Hepatocyte (in vitro differentiated cells): ENCODE measurements around the gene CDKN1A. TPM values are rescaled to one million over a fixed set of nuclear protein-coding genes. Genes with fewer than 3 reads are reported as not detected.

Source experiments
- DNase-seq: peaks from one replicate; pipeline ENCODE4 v3.0.0-alpha.2; 2016; ENCODE audit warnings: low spot score
- H2AFZ ChIP-seq: fragments of 200-600 bp; sonication (generic); 2 replicates; pipeline ENCODE4 v1.6.0; 2016; ENCODE audit warnings: antibody characterized with exemption, mild to moderate bottlenecking
- H3K27ac ChIP-seq: fragments of 200-600 bp; sonication (generic); 2 replicates; pipeline ENCODE4 v1.5.1; 2016; ENCODE audit warnings: mild to moderate bottlenecking
- H3K27me3 ChIP-seq: fragments of 200-600 bp; sonication (generic); 2 replicates; pipeline ENCODE4 v1.6.1; 2016
- H3K36me3 ChIP-seq: fragments of 200-600 bp; sonication (generic); replicated peaks from 2 replicates; pipeline ENCODE4 v1.5.1; 2016; ENCODE audit warnings: low read depth; ENCODE audit not compliant: insufficient read depth
- H3K4me1 ChIP-seq: fragments of 200-600 bp; sonication (generic); 2 replicates; pipeline ENCODE4 v1.5.1; 2016; ENCODE audit warnings: mild to moderate bottlenecking, moderate library complexity; ENCODE audit not compliant: insufficient read depth
- H3K4me2 ChIP-seq: fragments of 200-600 bp; sonication (generic); 2 replicates; pipeline ENCODE4 v1.6.0; 2016
- H3K4me3 ChIP-seq: fragments of 200-600 bp; sonication (generic); 2 replicates; pipeline ENCODE4 v1.5.1; 2016; ENCODE audit warnings: mild to moderate bottlenecking
- H3K79me2 ChIP-seq: fragments of 200-600 bp; sonication (generic); 2 replicates; pipeline ENCODE4 v1.6.0; 2017; ENCODE audit warnings: mild to moderate bottlenecking
- H3K9me2 ChIP-seq: fragments of 200-600 bp; sonication (generic); replicated peaks from 2 replicates; pipeline ENCODE4 v1.6.0; 2017; ENCODE audit warnings: mild to moderate bottlenecking; ENCODE audit not compliant: insufficient read depth
- H3K9me3 ChIP-seq: fragments of 200-600 bp; sonication (generic); 2 replicates; pipeline ENCODE4 v1.5.1; 2016; ENCODE audit warnings: low read depth, mild to moderate bottlenecking
- H4K20me1 ChIP-seq: fragments of 200-600 bp; sonication (generic); 2 replicates; pipeline ENCODE4 v1.6.0; 2016; ENCODE audit warnings: mild to moderate bottlenecking; ENCODE audit not compliant: insufficient read depth, poor library complexity, severe bottlenecking
- CTCF ChIP-seq: fragments of 200-600 bp; sonication (generic); IDR thresholded peaks from 2 replicates; pipeline ENCODE4 v1.5.1; 2016; ENCODE audit warnings: antibody characterized with exemption, mild to moderate bottlenecking; ENCODE audit not compliant: poor library complexity
- EZH2 ChIP-seq: fragments of 200-600 bp; sonication (generic); IDR thresholded peaks from 2 replicates; pipeline ENCODE4 v1.6.1; 2016; ENCODE audit warnings: antibody characterized with exemption, mild to moderate bottlenecking, borderline replicate concordance
- EZH2phosphoT487 ChIP-seq: fragments of 200-600 bp; sonication (generic); IDR thresholded peaks from one replicate; pipeline ENCODE4 v1.6.1; 2018; ENCODE audit warnings: antibody characterized with exemption, mild to moderate bottlenecking, low read depth, moderate library complexity; ENCODE audit not compliant: unreplicated experiment, severe bottlenecking
- WGBS: methylation state at CpG from one replicate; pipeline ENCODE4 v1.1.6; 2016; ENCODE audit warnings: low lambda C conversion rate; ENCODE audit errors: missing lambda C conversion rate; 5-methylcytosine and 5-hydroxymethylcytosine counted together
- polyA plus RNA-seq: library from polyadenylated mRNA; unstranded; fragments of >200 nt; fragmentation: Nextera tagmentation; extraction: Ambion mirVana; gene quantifications from 2 replicates; pipeline ENCODE4 v1.2.1, GENCODE V29; 2016
- total RNA-seq: library from RNA; depleted of rRNA; stranded (reverse); fragments of >200 nt; gene quantifications from 2 replicates; pipeline ENCODE4 v1.2.3, GENCODE V29; 2014

The CDKN1A gene
- total and polyA plus RNA-seq, 2 experiments from 2014 or later = 246 to 344 TPM

- Histone ChIP-seq H3K9me2 (no peaks in the 10 kb centered on the region), H3K27ac (no peak overlapping the region), H3K4me2 (no peak overlapping the region), H3K4me1 (peaks cover 10% of the 10 kb centered on the region), H2AFZ (no peak overlapping the region), H3K79me2 (peaks cover 36% of the 10 kb centered on the region), H4K20me1 (peaks cover 46% of the 10 kb centered on the region), H3K36me3 (peaks cover 10% of the 10 kb centered on the region), H3K9me3 (no peaks in the 10 kb centered on the region), H3K27me3 (no peaks in the 10 kb centered on the region), H3K4me3 (no peak overlapping the region)
- TF ChIP-seq EZH2phosphoT487 = no peak
- no peak for TF ChIP-seq CTCF
- no peak for TF ChIP-seq EZH2
- DNase-seq = no peak
- WGBS = 96% methylated on average over 10 of the region's 11 CpGs
Observed at GRCh38 chr6:36685926-36686667, 7.6 kb downstream of the CDKN1A start.

GRCh38 chr6:36686668-36687513 is 8.4 kb downstream of the CDKN1A start:
- peaks cover 40% of the 10 kb centered on the region for H4K20me1 ChIP-seq
- no peaks in the 10 kb centered on the region for H3K9me3 ChIP-seq
- H3K4me3 ChIP-seq = no peak overlapping the region
- peaks cover 10% of the 10 kb centered on the region for H3K4me1 ChIP-seq
- H3K27ac ChIP-seq = no peak overlapping the region
- peaks cover 10% of the 10 kb centered on the region for H3K36me3 ChIP-seq
- no peak overlapping the region for H3K4me2 ChIP-seq
- no peak for DNase-seq
- no peak overlapping the region for H2AFZ ChIP-seq
- WGBS = 91% methylated on average over 10 of the region's 10 CpGs
- H3K27me3 ChIP-seq = no peaks in the 10 kb centered on the region
- H3K9me2 ChIP-seq = no peaks in the 10 kb centered on the region
- peaks cover 30% of the 10 kb centered on the region for H3K79me2 ChIP-seq
- TF ChIP-seq EZH2 = no peak
- no peak for TF ChIP-seq CTCF
- no peak for TF ChIP-seq EZH2phosphoT487

GRCh38 chr6:36688063-36688738 is 9.7 kb downstream of the CDKN1A start:
- Histone ChIP-seq H3K9me2 (no peaks in the 10 kb centered on the region), H2AFZ (no peak overlapping the region), H3K4me2 (no peak overlapping the region), H3K27ac (no peak overlapping the region), H3K4me3 (no peak overlapping the region), H3K27me3 (no peaks in the 10 kb centered on the region), H3K9me3 (no peaks in the 10 kb centered on the region), H3K36me3 (peaks cover 10% of the 10 kb centered on the region), H3K4me1 (no peaks in the 10 kb centered on the region), H3K79me2 (peaks cover 17% of the 10 kb centered on the region), H4K20me1 (peaks cover 27% of the 10 kb centered on the region)
- WGBS = 94% methylated on average over 6 of the region's 6 CpGs
- TF ChIP-seq EZH2 = no peak
- no peak for TF ChIP-seq CTCF
- TF ChIP-seq EZH2phosphoT487 = no peak
- DNase-seq = no peak
